ENCODE data around the gene FOXP4.

DNA sequence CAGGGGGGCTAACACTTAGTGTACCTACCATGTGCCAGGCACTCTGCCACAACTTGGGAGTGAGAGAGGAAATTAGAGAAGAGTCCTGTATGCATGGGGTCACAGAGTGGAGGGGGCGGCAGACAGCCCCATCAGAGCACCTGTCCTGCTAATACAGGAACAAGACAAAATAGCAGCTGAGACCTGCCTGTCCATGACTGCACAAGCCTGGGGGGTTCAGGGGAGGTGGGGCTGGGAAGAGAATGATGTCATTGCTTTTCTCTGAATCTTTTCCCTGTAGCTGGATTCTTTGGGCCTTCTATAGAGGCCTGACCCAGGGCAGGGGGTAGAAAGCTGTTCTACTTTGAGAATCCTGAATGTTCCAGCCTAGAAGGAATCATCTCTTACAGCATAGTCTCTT, 37.4 kb downstream of the FOXP4 start:
- TF ChIP-seq, protein P1, sequence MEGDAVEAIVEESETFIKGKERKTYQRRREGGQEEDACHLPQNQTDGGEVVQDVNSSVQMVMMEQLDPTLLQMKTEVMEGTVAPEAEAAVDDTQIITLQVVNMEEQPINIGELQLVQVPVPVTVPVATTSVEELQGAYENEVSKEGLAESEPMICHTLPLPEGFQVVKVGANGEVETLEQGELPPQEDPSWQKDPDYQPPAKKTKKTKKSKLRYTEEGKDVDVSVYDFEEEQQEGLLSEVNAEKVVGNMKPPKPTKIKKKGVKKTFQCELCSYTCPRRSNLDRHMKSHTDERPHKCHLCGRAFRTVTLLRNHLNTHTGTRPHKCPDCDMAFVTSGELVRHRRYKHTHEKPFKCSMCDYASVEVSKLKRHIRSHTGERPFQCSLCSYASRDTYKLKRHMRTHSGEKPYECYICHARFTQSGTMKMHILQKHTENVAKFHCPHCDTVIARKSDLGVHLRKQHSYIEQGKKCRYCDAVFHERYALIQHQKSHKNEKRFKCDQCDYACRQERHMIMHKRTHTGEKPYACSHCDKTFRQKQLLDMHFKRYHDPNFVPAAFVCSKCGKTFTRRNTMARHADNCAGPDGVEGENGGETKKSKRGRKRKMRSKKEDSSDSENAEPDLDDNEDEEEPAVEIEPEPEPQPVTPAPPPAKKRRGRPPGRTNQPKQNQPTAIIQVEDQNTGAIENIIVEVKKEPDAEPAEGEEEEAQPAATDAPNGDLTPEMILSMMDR (IDR thresholded peaks at IDR 0.05) = no peak
- TF ChIP-seq POLR2A (IDR thresholded peaks at IDR 0.05) = no peak
- TF ChIP-seq POLR2AphosphoS5 (IDR thresholded peaks at IDR 0.05) = no peak

All from breast epithelium (tissue), 3 donors.